HT-29 (cell line): ENCODE measurements around the gene SRGAP3. TPM values are rescaled to one million over a fixed set of nuclear protein-coding genes. Genes with fewer than 3 reads are reported as not detected.

Experiments
- DNase-seq: peaks from one replicate; pipeline ENCODE4 v3.0.0-alpha.2; 2015; ENCODE audit warnings: low spot score
- small RNA-seq: library from RNA; depleted of rRNA; stranded (forward); fragments of <200 nt; gene quantifications from one replicate; pipeline ENCODE3, GENCODE V24; 2014
- total RNA-seq: library from RNA; depleted of rRNA; stranded (reverse); fragments of >200 nt; shearing (Covaris generic); gene quantifications from 2 replicates; pipeline ENCODE4 v1.2.3, GENCODE V29; 2014; rRNA removed

Gene SRGAP3
- total RNA-seq, 1 experiment from 2014 or later: 0.20 TPM

GRCh38 chr3:8937064-8938020 lies 312.1 kb downstream of the SRGAP3 start:
- DNase-seq: peak; percentile 5

DNA sequence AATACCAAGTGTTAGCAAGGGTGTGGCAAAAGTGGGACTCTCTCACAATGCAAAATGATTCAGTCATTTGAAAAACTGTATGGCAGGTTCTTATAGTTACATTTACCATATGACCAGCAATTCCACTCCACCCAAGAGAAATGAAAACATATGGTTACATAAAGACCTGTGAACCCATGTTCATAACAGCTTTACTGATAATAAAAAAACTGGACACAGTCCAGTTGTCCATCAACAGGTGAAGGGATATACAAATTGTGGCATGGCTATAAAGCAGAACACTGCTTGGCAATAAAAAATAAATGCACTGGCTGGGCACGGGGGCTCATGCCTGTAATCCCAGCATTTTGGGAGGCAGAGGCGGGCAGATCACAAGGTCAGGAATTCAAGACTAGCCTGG lies 316.9 kb downstream of the SRGAP3 start:
- no peak for DNase-seq

DNA sequence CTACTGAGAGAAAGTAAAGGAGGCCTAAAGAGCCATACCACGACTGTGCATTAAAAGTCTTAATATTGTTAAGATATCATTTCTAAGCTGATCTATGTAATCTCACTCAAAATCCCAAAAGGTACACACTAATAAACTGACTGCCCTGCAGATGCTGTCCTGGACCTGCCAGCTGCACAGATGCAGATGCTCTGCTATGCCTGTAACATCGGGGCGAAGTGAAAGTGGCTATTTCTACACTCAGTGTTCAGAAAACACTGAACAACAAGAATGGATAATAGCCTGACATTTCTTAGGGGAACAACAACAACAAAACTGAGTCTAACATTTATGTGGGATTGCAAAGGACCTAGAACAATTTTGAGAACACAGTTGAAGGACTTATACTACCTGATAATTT lies 318.1 kb downstream of the SRGAP3 start:
- DNase-seq: no peak

Small RNA genes within 50 kb of the gene (small RNA-seq; reads per million reads assigned to genes)
- gene RF00416: not detected

Other genes starting within 250 kb of the SRGAP3 start
- gene THUMPD3, start 113.4 kb upstream of the SRGAP3 start, total RNA-seq: 12.2 and 21.1 TPM in 2 replicates
- gene SETD5, start 148.0 kb upstream of the SRGAP3 start, total RNA-seq: 27.3 and 41.9 TPM in 2 replicates